HG02840 (cell line): Measurements from ENCODE around the gene MT1G.

Source experiments
- ATAC-seq: cut with Tn5 transposase; IDR thresholded peaks from one replicate; pipeline ENCODE4 v1.9.1; 2021; ENCODE audit warnings: mild to moderate bottlenecking, moderate library complexity, moderate number of reproducible peaks; ENCODE audit not compliant: unreplicated experiment, low FRiP score

MT1G gene

DNA sequence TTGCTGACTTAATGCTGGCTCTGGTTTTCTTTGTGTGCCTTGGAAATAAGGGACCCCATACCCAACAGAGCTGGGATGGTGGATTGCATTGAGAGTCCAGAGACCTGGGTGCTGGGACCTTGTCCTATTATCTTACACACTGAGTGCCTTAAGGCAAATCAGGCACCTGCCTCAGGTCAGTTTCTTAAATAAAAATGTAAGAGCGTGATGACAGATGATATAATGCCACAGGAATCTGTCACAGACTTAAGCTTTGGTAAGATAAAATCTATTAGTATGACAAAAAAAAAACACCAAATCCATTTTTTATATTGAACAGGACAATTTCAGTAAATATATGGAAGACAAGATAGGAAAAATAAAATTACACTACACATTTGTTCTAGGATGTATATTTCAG, 27.8 kb downstream of the MT1G start:
- no peak for ATAC-seq

- ATAC-seq: no peak
Measured at GRCh38 chr16:56639045-56639444, 28.8 kb downstream of the MT1G start.

- ATAC-seq: no peak
Measured at GRCh38 chr16:56637814-56638750, 29.8 kb downstream of the MT1G start, which contains the start of gene MT1A. Gene MT1A, plus strand, starts transcription at chr16:56638666. Its CDS starts 73 bp downstream, at chr16:56638739.

DNA sequence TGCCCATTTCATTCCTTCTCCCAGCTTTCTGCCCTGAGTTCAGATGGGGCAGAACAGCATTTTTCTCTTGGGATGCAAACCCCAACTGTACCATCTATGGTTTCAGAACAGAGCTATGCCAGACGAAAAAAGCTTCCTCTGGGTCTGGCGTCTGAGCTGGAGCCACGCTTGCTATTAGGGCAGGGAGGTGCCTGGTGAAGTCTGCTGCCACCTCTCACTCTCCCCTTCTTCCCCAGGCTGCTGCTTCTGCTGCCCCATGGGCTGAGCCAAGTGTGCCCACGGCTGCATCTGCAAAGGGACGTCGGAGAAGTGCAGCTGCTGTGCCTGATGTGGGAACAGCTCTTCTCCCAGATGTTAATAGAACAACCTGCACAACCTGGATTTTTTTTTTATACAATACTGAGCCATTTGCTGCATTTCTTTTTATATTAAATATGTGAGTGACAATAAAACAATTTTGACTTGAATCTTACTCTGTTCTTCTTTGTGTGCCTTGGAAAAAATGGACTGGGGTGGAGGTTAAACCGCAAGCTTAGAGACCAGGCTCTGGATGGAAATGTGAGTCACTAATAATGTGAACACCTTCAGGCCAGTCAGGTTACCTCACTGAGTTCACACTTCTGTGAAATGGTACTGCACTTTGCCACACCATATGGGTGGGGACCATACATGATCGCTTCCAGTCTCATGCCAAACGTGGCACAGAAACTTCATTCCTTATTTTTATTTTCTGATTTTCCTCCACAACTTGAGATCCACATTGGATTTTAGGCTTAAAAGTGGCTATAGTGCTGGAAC, 31.1 kb downstream of the MT1G start:
- no peak for ATAC-seq

GRCh38 chr16:56635441-56635967, 32.4 kb downstream of the MT1G start:
- no peak for ATAC-seq

DNA sequence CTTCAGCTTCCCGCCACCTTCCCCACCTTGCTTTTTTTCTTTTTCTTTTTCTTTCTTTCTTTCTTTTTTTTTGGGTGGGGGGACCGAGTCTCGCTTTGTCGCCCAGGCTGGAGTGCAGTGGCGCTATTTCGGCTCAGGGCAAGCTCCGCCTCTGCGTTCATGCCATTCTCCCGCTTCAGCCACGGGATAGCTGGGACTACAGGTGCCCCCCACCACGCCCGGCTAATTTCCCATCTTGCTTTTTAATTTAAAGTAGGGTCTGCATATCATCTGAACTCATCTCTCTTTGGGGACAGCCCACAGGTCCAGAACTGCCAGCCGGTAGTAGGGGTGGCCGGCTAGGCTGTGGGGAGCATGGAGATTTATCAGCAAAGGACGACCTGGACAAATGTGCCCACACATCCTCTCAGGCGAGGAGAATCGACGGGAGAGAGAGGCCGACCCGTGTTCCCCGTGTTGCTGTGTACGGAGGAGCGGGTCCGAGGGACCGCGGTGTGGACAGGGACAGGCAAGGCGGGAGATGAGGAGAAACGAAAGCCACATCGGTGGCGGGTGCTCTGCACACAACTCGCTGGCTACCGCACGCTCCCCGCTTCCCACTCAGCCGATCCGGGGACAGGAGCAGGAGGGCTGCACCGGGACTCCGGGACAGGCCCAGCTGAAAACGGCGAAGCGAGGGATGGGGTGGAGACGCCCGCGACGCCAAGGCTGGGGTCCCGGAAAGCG, 33.0 kb downstream of the MT1G start:
- no peak for ATAC-seq

- no peak for ATAC-seq
Measured at GRCh38 chr16:56633535-56633934, 34.3 kb downstream of the MT1G start.

- ATAC-seq: no peak
Measured at GRCh38 chr16:56632848-56633365, 35.0 kb downstream of the MT1G start.

DNA sequence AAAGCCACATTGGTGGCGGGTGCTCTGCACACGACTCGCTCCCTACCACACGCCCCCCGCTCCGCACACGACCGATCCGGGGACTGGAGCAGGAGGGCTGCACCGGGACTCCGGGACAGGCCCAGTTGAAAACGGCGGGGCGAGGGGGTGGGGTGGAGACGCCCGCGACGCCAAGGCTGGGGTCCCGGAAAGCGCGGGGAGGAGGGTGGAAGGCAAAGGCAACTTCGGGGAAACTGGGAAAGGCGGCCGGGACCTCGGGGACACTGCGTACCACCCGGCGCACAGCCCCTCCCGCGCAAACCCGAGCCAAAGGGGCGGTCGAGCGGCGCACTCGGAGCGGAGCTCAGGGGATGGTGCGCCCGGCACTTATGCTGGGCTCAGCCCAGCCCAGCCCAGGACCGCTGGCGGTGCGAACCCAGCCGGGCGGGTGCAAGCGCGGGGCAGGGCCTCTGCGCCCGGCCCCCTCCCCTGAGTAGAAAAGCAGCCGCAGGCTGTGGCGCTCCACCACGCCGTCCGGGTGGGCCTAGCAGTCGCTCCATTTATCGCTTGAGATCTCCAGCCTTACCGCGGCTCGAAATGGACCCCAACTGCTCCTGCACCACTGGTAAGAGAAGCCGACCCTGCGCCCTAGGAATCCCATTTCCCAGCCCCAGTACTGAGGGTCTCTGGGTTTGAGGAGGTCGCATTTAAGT, 35.6 kb downstream of the MT1G start, which contains the start of gene MT1M:
TSS of gene MT1M (plus strand) at position 504 of the 692 bp plus-strand sequence. CDS start at position 577, 73 bp downstream.
- no peak for ATAC-seq

GRCh38 chr16:56631832-56632155, 36.1 kb downstream of the MT1G start:
- ATAC-seq: no peak

- ATAC-seq: no peak
Measured at GRCh38 chr16:56631197-56631596, 36.7 kb downstream of the MT1G start.

DNA sequence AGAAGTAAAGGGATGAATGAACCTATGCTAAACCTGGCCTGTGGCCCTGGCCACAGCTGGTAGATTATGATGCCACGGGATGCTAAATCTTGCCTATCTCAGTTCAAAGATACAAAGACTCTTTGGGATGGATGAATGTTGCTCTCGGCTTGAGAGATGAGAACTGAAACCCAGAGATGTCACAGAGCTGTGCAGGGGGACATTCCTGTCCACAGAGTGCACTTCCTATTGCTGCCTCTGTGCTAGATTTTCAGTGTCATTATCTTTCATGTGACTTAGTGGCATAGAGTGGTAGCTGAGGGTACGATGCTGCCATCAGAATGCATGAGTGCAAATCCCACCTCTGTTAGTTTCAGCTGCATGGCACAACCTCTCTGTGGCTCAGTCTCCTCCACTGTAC, 37.7 kb downstream of the MT1G start:
- ATAC-seq: peak; percentile 66

DNA sequence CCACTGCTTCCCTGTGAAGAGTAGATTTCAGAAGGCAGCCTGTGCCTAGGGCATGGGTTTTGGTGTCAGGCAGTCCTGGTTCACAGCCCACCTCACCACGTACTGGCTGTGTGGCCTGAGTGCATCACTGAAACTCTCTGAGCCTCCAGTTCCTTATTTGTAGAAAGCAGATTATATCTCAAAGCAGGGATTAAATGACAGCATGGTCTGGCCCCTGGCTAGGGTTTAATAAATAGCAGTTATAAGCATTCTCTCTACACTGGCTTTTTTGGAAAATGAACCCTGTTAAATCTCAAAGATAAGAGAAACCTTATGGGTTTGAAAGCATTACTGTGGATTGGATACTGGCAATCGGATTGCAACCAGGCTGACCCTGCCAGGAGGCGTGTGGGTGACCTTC, 38.3 kb downstream of the MT1G start:
- ATAC-seq: no peak

DNA sequence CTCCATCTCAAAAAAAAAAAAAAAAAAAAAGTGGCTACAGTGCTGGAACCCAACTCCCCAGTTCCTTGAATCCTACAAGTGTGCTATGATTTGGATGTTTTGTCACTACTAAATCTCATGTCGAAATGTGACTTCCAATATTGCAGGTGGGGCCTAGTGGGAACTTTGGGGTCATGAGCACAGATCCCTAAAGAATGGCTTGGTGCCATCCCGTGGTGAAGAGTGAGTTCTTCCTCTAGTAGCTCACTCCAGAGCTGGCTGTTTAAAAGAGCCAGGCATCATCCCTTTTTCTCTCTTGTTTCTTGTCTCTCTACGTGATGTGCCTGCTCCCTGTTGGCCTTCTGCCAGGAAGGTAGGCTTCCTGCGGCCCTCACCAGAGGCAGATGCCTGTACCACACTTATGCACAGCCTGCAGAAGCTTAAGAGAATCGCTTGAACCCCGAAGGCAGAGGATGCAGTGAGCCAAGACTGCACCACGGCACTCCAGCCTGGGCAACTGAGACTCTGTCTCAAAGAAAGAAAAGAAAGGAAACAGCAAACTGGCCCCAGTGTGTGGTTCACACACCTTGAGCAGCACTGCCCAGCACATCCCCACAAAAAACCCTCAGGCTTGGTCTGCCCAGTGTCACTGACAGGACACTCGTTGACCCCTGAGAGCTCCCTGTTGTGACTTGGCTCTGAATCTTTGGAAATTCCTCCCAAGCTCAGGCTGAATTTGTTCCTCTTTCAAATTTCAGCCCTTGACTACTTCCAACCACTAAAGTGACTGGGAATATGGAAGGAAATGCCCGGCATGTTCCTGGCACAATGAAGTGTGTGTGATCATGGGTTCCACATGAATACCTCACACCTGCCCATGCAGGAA, 39.1 kb downstream of the MT1G start:
- ATAC-seq: no peak

- no peak for ATAC-seq
Measured at GRCh38 chr16:56626685-56627084, 41.2 kb downstream of the MT1G start.

- peak; percentile 10 for ATAC-seq
Measured at GRCh38 chr16:56625943-56626654, 41.8 kb downstream of the MT1G start.

DNA sequence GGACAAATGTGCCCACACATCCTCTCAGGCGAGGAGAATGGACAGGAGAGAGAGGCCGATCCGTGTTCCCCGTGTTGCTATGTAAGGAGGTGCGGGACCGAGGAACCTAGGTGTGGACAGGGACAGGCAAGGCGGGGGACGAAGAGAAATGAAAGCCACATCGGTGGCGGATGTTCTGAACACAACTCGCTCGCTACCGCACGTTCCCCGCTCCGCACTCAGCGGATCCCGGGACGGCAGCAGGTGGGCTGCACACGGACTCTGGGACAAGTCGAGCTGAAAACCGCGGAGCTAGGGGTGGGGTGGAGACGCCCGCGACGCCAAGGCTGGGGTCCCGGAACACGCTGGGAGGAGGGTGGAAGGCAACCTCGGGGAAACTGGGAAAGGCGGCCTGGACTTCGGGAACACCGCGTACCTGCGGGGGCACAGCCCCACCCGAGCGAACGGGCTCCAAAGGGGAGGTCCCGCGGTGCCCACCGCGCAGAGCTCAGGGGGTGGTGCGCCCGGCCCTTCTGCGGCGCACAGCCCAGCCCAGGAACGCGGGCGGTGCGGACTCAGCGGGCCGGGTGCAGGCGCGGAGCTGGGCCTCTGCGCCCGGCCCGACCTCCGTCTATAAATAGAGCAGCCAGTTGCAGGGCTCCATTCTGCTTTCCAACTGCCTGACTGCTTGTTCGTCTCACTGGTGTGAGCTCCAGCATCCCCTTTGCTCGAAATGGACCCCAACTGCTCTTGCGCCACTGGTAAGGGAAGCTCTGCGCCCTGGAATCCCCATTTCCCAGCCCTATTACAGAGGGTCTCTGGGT, 42.5 kb downstream of the MT1G start, which contains the start of gene MT1E:
TSS of gene MT1E (plus strand) at position 642 of the 803 bp plus-strand sequence. CDS start at position 713, 71 bp downstream.
- ATAC-seq: peak; percentile 50
